Measurements from ENCODE around the gene CARD11.
A peak's percentile ranks its signal among the peaks of the same experiment; 100 is the strongest.

Gene CARD11

DNA sequence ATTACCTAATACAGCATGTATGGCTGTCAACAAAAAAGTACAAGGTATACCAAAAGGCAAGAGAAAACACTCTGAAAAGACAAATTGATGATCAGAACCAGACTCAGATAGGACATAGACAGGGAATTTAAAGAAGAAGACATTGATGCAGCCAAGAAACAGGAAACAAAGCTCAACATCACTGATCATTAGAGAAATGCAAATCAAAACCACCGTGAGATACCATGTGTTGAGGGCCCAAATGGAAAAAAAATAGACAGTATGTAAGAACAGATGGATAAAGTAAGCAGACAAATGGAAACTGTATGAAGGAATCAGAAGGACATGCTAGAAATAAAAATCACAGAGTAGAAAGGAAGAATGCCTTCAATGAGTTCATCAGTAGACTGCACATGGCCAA lies 23.3 kb downstream of the CARD11 start:
- no peak for DNase-seq (ENCODE audit: low read depth in 3 of 3)

DNA sequence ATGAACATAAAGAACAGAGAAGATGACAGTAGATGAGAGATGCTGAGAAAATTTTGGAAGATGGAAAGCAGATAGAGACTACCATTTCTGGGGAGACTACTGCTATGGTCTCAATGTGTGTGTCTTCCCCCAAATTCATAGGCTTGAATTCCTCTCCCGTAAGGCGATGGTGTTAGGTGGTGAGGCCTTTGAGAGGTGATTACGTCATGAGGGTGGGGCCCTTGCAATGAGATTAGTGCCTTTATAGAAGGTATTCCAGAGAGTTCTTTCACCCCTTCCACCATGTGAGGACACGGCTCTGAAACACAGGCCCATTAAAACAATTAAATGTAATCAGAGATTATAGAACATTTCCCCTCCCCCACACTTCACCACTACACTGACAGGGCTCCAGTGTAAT lies 23.9 kb downstream of the CARD11 start:
- DNase-seq (ENCODE audit: low read depth in 3 of 3), result no peak

DNA sequence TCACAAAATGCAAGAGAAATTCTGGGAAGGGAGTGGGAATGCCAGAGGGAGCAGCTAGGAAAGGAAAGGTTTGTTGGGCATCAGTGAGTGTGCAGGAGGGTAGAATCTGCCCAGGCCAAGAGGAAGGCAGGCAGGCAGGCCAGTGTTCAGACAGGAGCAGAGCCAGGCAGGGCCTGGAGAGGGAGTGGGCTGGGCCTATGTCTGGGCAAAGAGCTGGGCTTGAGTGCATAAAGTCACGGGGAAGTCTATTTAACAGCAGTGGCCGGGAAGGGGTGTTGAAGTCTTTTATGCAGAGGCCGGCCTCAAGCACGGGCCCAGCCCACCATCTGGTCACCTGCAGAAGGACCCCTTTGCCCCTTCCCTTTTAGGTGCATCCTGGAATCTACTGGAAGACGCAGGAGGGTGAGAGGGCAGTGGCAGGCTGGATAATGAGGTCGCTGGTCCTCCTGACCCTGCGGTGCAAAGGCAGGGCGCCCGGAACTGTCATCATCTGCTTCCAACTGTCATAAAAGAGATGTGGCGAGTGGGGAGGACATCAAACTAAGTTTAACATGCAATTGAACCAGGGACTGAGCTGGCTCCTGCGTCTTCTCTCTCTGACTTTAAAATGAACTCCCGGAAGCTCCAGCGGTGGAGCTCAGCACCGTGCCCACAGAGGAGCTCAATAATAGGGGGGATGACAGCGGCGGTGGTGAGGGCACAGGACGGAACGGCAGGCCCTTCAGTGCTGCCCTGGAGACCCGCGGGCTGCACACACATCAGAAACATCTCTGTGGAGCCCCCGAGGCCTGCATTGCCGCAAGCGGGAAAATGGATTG lies 29.5 kb downstream of the CARD11 start:
- DNase-seq (ENCODE audit: low read depth in 3 of 3), result no peak

DNA sequence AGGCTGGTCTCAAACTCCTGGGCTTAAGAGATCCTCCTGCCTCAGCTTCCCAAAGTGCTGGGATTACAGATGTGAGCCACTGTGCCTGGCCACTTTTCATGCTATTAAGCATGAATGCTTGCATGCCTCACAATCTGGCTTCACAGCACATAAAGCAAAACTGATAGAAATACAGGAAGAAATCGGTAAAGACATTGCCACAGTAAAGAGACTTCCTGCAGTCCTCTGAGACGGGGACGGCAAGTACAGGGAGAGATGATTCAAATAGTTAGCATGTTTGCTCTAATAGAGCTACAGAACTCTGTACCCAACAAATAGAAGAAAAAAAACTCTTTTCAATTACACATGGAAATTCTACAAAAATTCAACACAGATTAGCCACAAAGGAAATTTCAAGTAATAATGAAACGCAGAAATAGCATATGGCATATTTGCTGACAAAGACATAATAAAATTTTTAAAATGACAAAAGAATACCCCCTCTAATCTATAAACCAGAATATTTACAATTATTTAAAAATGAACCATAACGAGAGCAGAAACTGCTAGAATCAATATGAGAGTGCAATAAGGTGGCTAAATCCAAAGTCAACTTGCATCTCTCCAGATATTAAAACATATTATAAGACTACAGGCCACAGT lies 32.3 kb downstream of the CARD11 start:
- no peak for DNase-seq (ENCODE audit: low read depth in 3 of 3)

DNA sequence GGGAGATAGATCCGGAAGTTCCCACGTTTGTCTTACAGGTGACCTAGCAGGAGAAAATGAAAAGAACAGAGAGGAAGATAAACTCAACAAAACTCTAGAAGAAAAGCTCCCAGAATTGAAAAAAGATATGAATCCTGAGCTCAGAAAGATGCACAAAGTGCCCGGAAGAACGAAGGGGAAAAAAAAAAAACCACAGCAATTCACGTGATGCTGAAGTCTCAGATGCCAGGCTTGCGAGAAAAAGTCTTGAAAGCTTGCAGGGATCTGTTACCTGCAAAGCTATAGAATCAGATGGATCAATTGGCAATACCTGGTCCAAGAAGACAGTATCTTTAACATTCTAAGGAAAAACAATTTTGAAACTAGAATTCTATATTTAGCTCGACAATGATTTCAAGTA lies 33.5 kb downstream of the CARD11 start:
- no peak for DNase-seq (ENCODE audit: low read depth in 3 of 3)

DNA sequence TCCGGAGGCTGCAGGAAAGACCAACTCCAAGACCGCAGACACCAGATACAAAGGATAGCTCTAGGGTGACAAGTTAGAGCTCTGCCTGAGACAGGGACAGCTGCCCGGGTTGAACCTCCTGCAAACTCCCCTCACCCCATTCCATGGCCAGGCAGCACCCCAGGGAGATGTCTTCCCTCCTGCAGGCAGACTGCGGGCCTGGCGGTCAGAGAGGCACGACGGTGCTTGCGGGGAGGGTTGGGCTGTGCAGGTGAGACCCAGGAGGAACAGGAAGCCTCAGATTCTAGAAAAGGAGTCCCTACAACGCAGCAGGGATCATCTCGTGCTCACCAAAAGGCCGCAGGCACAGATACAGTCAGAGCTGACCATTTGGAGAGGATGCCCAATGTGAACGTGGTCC lies 34.6 kb downstream of the CARD11 start:
- DNase-seq (ENCODE audit: low read depth in 3 of 3), result no peak

DNA sequence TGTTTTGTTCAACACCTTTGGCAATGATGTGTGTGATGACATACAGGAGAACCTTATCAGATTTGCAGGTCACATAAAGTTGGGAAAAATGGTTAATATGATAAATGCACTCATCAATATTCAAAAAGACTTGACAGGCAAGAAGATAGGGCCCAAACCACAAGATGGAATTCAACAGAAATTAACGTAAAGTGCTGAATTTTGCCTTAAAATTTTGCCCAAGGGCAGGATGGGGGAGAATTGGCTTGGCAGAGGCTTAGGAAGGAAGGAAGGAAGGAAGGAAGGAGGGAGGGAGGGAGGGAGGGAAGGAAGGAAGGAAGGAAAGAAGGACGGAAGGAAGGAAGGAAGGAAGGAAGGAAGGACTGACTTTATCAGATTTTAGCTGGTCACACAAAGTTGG lies 35.3 kb downstream of the CARD11 start:
- DNase-seq (ENCODE audit: low read depth in 3 of 3), result no peak

DNA sequence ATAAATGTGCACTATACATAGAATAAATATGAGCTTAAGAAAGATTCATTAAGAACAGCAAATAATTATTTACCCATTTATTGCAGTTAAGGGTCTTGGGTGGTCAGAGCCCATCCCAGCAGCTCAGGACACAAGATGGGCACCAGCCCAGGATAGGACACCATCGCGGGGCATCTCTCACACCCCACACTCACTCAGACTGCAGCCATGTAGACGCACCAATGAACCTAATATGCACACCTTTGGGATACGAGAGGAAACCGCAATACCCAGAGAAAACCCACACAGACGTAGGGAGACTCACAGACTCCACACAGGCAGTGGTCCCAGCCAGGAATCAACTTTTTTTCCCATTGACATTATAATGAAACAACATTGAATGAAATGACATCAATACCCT lies 36.0 kb downstream of the CARD11 start:
- DNase-seq (ENCODE audit: low read depth in 3 of 3), result no peak

DNA sequence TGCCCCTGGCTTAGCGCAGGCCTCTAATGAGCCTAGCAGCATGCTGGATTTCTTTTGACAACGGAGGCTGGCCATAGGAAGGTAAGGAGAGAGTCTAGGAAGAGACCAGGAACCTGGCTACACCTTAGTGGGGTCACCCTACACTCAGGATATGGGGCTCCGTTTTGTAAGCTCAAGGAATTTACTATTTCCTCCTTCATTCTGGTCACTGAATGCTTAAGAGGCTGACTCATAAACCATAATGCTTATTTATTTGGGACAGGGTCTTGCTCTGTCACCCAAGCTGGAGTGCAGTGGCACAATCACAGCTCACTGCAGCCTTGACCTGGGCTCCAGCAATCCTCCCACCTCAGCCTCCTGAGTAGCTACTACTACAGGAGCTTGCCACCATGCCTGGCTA lies 38.4 kb downstream of the CARD11 start:
- no peak for DNase-seq (ENCODE audit: low read depth in 3 of 3)

DNA sequence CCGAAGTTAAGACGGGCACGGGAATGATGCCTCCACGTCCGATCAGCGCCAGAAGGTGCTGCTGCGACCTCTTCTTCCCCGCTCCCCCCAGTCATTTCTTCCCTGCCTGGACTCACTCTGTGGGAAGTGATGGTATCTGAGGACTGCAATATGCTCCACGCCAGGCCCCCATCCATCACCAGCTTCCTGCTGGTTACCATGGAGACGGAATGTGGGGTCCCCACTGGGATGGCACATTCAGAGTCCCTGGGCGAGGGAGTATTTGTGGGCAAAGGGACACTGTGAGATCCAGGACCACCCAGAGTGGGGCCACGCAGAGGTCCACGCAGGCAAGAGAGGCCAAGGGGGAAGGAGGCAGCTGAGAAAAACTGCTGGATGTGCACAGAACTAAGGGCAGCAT lies 39.7 kb downstream of the CARD11 start:
- no peak for DNase-seq (ENCODE audit: low read depth in 3 of 3)

DNA sequence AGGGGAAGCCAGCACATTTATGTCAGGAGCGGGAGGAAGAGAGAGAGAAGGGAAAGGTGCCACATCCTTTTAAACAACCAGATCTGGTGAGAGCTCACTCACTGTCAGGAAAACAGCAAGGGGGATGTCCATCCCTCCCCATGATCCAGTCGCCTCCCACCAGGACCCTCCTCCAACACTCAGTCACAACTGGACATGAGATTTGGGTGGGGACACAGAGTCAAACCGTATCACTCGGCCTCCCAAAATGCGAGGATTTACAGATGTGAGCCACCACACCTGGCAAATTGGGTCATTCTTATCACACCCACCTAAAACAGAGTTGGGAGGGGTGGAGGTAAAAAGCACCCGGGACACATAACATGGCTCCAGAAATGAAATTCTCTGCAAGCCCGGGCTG lies 41.0 kb downstream of the CARD11 start:
- no peak for DNase-seq (ENCODE audit: low read depth in 3 of 3)

DNA sequence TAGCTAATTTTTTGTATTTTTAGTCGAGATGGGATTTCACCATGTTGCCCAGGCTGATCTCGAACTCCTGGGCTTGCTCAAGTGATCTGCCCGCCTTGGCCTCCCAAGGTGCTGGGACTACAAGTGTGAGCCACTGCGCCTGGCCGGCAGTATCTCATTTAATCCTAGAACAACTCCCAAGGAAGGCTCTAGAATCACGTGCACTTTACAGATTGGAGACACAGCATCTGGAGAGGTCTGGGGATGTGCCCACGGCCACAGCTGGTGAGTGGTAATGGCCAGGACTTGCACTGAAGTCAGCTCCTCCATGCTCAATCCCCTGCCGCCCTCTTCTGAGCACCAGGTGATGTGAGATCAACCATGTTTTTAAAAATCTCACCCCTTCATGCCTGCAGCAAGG lies 43.1 kb downstream of the CARD11 start:
- no peak for DNase-seq (ENCODE audit: low read depth in 3 of 3)

DNA sequence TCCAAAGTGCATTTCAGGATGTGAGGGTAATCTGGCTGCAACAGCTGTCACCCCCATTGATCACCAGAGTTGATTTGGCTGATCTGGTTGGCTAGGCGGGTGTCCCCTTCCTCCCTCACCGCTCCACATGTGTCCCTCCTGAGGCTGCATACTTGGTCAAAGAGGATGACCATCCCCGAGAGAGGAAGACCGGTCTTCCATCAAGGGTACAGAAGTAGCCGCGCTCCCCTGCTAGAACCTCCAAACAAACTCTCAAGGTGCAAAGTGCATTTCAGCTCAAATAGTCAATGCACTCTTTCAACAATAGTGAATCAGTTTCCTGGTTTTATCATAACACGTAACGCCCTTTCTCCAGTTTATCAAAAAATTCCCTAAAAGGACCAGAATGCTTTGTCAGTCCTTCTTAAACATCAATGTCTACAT lies 44.6 kb downstream of the CARD11 start:
- DNase-seq (ENCODE audit: low read depth in 3 of 3), result no peak

DNA sequence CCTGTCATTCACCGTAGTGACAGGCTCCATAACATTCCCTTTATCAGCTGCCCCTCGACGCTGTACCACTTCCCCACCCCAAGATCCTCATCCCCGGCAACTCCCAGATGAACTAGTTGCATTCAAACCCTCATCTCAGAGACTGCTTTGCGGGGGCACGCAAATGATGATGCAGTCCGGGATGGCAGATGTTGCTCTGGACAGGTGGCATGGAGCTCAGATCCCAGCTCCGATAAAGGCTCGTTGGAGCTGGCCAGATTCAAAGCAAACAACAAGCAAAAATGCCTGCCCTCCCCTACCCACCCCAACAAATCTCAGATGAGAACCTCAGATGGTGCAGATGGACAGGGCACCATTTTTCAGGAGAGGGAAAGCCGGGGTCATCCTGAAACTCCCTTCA lies 46.7 kb downstream of the CARD11 start:
- no peak for DNase-seq (ENCODE audit: low read depth in 3 of 3)

DNA sequence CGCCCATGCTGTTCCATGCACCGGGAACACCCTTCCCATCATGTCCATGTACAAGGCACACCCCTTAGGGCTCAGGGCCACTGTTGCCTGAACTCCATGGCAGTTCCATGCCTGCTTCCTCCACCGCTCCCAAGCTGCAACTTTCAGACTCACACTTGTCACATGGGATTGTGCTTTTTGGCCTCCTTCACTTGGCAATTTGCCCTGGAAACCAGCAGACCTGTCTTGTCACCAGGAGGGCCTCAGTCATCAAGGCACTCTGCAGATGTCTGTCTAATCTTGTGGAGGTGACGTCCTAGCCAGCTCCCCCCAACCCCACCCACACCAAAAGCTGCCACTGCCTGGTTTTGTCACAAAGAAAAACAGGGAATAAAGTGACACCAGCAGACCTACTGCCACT lies 47.5 kb downstream of the CARD11 start:
- no peak for DNase-seq (ENCODE audit: low read depth in 3 of 3)

DNA sequence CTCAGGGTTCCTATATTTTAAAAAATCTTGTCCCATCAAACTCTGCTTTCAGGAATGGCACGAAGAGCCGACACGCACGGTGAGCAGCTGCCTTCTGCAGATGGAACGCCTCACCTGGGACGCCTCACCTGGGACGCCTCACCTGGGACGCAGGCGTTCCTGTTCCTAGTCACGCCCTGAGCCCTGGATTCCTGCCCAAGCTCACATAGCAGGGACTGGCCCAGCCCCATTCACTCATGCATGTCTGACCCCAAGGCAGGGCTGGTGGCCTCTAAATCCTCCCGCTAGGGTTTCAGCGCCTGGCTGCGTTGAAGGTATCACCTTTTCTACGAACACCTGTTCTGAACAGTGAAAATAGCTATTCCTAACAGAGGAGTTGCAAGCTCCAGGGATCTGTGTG lies 49.8 kb downstream of the CARD11 start:
- DNase-seq (ENCODE audit: low read depth in 3 of 3), result no peak

DNA sequence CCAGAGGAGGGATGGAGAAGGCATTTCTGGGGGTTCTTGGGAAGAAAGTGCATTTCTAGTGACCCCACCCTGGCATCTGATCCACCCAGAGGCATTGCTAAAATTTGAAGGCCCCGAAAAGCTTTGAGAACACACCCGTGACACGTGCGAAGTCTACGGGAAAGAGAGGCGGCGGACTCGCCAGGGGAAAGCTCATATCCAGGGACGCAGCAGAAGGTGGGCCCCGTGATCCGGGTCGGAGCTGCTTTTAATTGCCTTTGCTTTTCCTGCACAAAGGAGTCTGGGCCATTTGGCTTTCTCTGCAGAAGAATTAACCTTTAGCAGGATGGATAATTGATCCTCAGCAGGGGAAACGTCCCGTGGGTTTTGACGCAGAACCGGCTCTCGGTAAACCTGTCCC lies 50.3 kb downstream of the CARD11 start:
- no peak for DNase-seq (ENCODE audit: low read depth in 3 of 3)

DNA sequence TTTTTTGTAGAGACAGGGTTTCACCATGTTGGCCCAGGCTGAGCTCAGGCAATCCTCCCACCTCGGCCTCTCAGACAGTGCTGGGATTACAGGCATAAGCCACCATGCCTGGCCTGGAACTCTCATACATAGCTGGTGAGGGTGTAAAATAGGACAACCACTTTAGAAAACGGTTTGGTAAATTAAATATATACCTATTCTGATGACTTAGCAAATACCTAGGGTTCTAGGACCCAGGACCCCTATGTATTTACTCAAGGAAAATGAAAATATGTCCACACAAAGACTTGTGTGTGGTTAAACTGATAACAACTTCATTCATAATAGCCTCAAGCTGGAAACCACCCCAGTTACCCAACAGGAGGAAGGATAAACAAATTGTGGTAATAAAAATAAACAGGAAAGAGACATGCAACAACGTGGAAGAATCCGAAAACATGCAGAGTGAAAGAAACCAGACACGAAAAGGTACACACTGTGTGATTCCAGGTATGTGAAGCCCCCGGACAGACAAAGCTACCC lies 52.7 kb downstream of the CARD11 start:
- no peak for DNase-seq (ENCODE audit: low read depth in 3 of 3)

DNA sequence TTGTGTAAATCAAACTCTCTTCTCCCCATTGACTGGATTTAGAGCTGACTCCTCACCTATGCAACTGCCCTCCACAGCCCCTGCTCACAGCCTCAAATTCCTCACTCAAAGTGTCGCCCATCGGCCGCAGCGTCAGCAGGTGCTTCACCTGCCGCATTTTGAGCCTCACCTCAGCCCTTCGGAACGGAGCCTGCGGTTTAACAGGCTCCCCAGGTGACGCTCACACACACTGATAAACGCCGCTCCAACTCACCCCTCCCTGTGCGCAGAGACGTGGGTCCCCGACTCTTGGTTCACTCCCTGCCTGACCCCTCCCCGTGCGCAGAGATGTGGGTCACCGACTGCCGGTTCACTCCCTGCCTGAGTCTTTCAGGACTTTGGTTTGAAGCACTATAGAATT lies 57.1 kb downstream of the CARD11 start:
- no peak for DNase-seq (ENCODE audit: low read depth in 3 of 3)

DNA sequence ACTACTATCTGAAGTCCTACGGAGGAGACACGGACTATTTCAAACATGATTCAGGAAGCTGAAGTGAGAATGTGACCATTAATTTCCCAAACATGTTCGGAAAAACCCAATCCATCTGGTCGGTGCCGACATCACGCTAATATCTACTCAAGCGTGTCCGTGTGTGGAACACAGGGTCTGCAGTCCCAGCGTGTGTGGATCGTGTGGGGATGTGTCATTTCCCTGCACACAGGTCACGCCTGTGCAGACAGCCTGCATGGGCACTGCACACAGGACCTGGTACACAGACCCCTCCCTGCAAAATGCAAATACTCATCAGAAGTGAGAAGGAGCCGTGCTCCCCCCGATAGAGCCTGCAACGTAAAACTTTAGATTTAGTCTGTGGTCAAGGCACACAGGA lies 57.8 kb downstream of the CARD11 start:
- DNase-seq (ENCODE audit: low read depth in 3 of 3), result no peak

DNA sequence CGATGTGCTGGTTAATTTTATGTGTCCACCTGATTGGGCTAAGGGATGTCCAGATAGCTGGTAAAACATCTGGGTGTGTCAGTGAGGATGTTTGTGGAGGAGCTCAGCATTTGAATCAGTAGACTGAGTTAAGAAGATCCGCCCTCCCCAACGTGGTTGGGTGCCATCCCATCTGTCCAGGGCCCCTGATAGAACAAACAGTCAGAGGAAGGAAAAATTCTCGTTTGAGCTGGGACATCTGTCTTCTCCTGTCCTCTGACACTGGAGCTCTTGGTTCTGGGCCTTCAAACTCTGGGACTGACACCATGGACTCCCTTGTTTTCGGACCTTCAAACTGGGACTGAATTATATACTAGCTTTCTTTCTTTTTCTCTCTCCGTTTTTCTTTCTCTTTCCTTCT lies 59.6 kb downstream of the CARD11 start:
- DNase-seq (ENCODE audit: low read depth in 3 of 3), result no peak

DNA sequence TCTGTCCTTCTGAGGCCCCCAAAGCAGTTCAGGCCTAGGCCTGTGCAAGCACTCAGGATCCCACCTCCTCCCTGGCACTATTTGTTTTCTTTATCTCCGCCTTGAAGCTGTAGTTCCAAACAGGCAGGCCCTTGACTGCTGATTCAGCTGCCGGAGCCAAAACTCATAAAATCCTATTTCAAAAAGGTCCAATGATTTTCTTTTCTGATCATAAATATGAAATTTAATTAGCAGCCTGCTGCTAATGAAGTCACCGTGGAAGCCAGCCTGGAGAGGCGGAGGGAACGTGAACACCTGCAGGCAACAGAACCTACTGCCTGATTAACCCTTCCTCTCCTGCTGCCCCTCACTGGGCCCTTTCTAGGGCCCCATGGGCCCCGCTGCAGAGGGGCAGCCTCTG lies 60.1 kb downstream of the CARD11 start:
- no peak for DNase-seq (ENCODE audit: low read depth in 3 of 3)

DNA sequence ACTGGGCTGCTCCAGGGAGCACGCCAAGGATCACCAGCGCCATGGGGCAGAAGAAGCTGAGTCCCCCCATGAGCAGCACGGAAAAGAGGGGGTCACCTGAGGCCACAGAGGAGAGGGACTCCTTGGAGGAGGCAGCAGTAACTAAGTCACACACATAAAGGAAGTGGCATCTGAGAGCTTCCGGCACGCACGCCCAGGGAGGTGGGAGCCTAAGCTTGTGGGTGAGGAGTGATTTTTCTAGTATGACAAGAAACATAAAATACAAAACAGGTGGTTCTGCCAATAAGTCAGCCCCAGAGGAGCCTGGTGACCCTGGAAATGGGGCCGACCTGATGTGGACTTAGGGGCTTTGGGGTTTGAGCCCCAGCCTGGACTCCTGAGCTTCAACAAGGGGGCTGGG lies 60.8 kb downstream of the CARD11 start:
- peak in 2 of 3 experiments; percentile 20 to 21 for DNase-seq (ENCODE audit: low read depth in 3 of 3)
